Measurements from ENCODE around the gene COLEC11.

- TF ChIP-seq CTCF (IDR thresholded peaks at IDR 0.05) (no peak), EP300 (IDR thresholded peaks at IDR 0.05) (no peak), POLR2A (IDR thresholded peaks at IDR 0.05) (no peak)
These were observed 49.3 kb downstream of the COLEC11 start for GRCh38 chr2:3644246-3644525.
